ENCODE results near the gene NIBAN1. TPM values are rescaled to one million over a fixed set of nuclear protein-coding genes. Genes with fewer than 3 reads are reported as not detected.
A peak's percentile ranks its signal among the peaks of the same experiment; 100 is the strongest.

The NIBAN1 gene
- total RNA-seq, 4 donors from 2014 or later: 23.8 to 146 (median 54.2) TPM

- H3K36me3 ChIP-seq: peaks cover 0 to 7% (median 0%) of the 10 kb centered on the region in 3 donors
- WGBS, 2 donors: 86 to 87% methylated on average over 2 of the region's 2 CpGs
- no peak overlapping the region for H3K27ac ChIP-seq
- no peak for DNase-seq
- intact Hi-C loops (cut with DNase I): no loop called here
- peaks cover 3 to 52% (median 15%) of the 10 kb centered on the region in 3 donors for H3K4me1 ChIP-seq
- H3K9me3 ChIP-seq: no peaks in the 10 kb centered on the region
- no peaks in the 10 kb centered on the region for H3K27me3 ChIP-seq
- no peak overlapping the region for H3K4me3 ChIP-seq
- TF ChIP-seq POLR2A (IDR thresholded peaks at IDR 0.05) (no peak), CTCF (IDR thresholded peaks at IDR 0.05) (no peak)
Observed at GRCh38 chr1:184966989-184967388, 7.3 kb downstream of the NIBAN1 start.

DNA sequence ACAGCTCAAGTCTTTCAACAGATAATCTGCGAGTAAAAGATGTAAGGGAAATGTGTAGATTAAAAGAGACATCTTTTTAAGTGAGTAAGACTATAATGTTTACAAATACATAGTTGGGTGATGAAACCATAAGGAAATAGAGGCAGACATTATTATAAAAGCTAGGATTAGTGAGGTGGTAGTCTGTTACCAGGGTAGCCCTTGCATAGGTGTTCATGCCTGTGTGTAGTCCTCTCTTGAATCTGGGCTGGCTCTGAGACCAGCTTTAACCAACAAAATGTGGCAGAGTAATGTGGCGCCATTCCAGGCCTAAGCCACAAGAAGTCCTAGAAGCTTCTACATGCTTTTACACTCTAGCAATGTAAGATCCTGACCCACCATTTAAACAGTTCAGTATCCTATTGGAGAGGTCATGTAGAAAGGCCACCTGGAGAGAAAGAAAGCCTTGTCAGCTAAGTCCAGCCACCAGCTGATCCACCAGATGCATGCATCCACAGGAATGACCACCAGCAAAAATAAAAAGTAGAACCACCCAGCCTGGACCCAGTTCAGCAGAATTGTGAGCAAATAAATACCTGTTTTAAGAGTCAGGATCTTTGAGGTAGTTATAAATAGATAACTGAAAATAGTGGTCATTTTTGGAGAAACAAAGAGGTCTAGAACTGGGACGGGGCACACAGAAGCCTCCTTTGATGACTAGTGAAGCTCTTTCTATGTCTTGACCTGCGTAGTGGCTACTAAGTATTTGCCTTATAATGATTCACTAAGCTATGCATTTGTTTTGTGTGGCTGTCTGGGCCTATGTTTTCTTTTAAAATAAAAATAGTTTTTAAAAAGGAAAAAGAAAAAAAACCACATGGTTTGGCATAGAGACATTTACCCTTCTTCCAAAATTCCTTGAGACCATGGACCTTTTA, 8.1 kb downstream of the NIBAN1 start:
- no peaks in the 10 kb centered on the region for H3K27me3 ChIP-seq
- no peaks in the 10 kb centered on the region for H3K9me3 ChIP-seq
- H3K4me3 ChIP-seq: no peak overlapping the region
- peaks cover 3 to 45% (median 8%) of the 10 kb centered on the region in 3 donors for H3K4me1 ChIP-seq
- no peak for DNase-seq
- TF ChIP-seq POLR2A (IDR thresholded peaks at IDR 0.05) (no peak), CTCF (IDR thresholded peaks at IDR 0.05) (no peak)
- intact Hi-C loops (cut with DNase I): no loop called here
- peaks cover 0 to 7% (median 0%) of the 10 kb centered on the region in 3 donors for H3K36me3 ChIP-seq
- peak overlapping the region in 1 of 4 donors; percentile 16 for H3K27ac ChIP-seq
- WGBS, 2 donors: 56 to 67% methylated on average over 4 of the region's 4 CpGs

DNA sequence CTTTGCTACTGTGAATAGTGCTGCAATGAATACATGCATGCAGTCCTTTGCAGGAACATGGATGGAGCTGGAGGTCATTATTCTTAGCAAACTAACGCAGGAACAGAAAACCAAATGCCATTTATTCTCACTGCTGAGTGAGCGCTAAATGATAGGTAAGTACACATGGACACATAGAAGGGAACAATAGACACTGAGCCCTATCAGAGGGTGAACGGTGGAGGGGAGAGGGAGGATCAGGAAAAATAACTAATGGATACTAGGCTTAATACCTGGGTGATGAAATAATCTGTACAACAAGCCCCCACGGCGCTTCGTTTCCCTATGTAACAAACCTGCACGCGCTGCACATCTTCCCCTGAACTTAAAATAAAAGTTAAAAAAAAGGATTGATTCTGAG, 8.9 kb downstream of the NIBAN1 start:
- no peak for TF ChIP-seq CTCF (IDR thresholded peaks at IDR 0.05)
- TF ChIP-seq POLR2A (IDR thresholded peaks at IDR 0.05): no peak
- Histone ChIP-seq H3K36me3 (peaks cover 0 to 7% (median 0%) of the 10 kb centered on the region in 3 donors), H3K9me3 (no peaks in the 10 kb centered on the region), H3K27me3 (no peaks in the 10 kb centered on the region), H3K27ac (no peak overlapping the region), H3K4me3 (no peak overlapping the region), H3K4me1 (peaks cover 1 to 37% (median 3%) of the 10 kb centered on the region in 3 donors)
- 90 to 92% methylated on average over 8 of the region's 8 CpGs for WGBS, 2 donors
- intact Hi-C loops (cut with DNase I): no loop called here
- no peak for DNase-seq

DNA sequence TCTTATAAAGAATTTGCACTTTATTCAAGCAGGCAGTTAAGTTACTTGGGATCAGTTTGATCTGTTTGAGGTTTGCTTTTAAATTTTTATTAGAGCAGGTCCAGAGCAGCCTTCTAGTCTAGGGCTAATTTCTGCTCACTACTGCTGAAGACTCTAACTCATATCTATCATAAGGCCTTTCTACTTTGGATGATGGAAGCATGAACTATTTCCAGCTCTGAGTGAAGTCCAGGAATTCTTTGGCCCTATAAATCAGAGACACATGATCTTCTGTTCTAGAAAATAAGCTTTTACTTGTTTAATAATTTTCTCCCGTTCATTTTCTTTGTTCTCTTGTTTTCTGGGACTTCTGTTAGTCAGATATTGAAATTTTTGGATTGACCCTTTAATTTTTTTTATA, 14.7 kb downstream of the NIBAN1 start:
- intact Hi-C loops (cut with DNase I): no loop called here
- WGBS, 2 donors: 38 to 52% methylated on average over 1 of the region's 1 CpG
- peaks cover 0 to 51% (median 18%) of the 10 kb centered on the region in 3 donors for H3K4me1 ChIP-seq
- DNase-seq: no peak
- no peaks in the 10 kb centered on the region for H3K27me3 ChIP-seq
- H3K36me3 ChIP-seq: no peaks in the 10 kb centered on the region
- TF ChIP-seq CTCF (IDR thresholded peaks at IDR 0.05) (no peak), POLR2A (IDR thresholded peaks at IDR 0.05) (no peak)
- peak overlapping the region; percentile 0 to 76 (median 59) for H3K27ac ChIP-seq
- H3K4me3 ChIP-seq: no peak overlapping the region
- H3K9me3 ChIP-seq: no peaks in the 10 kb centered on the region

All from esophagus squamous epithelium (tissue), 5 donors.